T follicular helper cell (primary cell): ENCODE data around the gene NUP153.

Experiments
- DNase-seq: peaks from one replicate; pipeline ENCODE4 v3.0.0-alpha.2; 2020; ENCODE audit warnings: low read depth

Gene NUP153

GRCh38 chr6:17662585-17662984 lies 44.1 kb downstream of the NUP153 start:
- no peak for DNase-seq

GRCh38 chr6:17656644-17657043 lies 50.1 kb downstream of the NUP153 start:
- DNase-seq, result no peak

GRCh38 chr6:17656092-17656491 lies 50.6 kb downstream of the NUP153 start:
- DNase-seq, result no peak

GRCh38 chr6:17653198-17653882 lies 53.4 kb downstream of the NUP153 start:
- DNase-seq, result no peak

- DNase-seq, result no peak
These were observed 55.9 kb downstream of the NUP153 start for GRCh38 chr6:17650656-17651309.

GRCh38 chr6:17648745-17649144 lies 58.0 kb downstream of the NUP153 start:
- no peak for DNase-seq

GRCh38 chr6:17640477-17640917 lies 66.2 kb downstream of the NUP153 start:
- no peak for DNase-seq

- no peak for DNase-seq
These were observed 68.5 kb downstream of the NUP153 start for GRCh38 chr6:17638212-17638715.

- no peak for DNase-seq
These were observed 71.2 kb downstream of the NUP153 start for GRCh38 chr6:17635568-17635967.

- no peak for DNase-seq
These were observed 73.1 kb downstream of the NUP153 start for GRCh38 chr6:17633465-17634188.

GRCh38 chr6:17632934-17633333 lies 73.8 kb downstream of the NUP153 start:
- DNase-seq, result no peak

- DNase-seq, result no peak
These were observed 76.1 kb downstream of the NUP153 start for GRCh38 chr6:17630511-17631073.

GRCh38 chr6:17629824-17630510 lies 76.8 kb downstream of the NUP153 start:
- DNase-seq, result no peak

- no peak for DNase-seq
These were observed 77.9 kb downstream of the NUP153 start for GRCh38 chr6:17628873-17629272.

GRCh38 chr6:17624396-17624795 lies 82.3 kb downstream of the NUP153 start:
- no peak for DNase-seq

GRCh38 chr6:17622144-17622543 lies 84.6 kb downstream of the NUP153 start:
- no peak for DNase-seq

GRCh38 chr6:17621003-17621402 lies 85.7 kb downstream of the NUP153 start:
- DNase-seq, result no peak

GRCh38 chr6:17615794-17616193 lies 90.9 kb downstream of the NUP153 start:
- DNase-seq, result no peak

- no peak for DNase-seq
These were observed 94.7 kb downstream of the NUP153 start for GRCh38 chr6:17612048-17612447.

- DNase-seq, result no peak
These were observed 95.9 kb downstream of the NUP153 start for GRCh38 chr6:17610835-17611234.

GRCh38 chr6:17606606-17607005 lies 100.1 kb downstream of the NUP153 start:
- no peak for DNase-seq

GRCh38 chr6:17602888-17603287 lies 103.8 kb downstream of the NUP153 start:
- DNase-seq, result no peak
